ENCODE measurements around the gene TDRD10.
"Not testable (repeated sequence)": the region's sequence is repeated elsewhere in the genome, so short reads cannot be mapped to it uniquely, and the experiment has no call there.

Gene TDRD10

GRCh38 chr1:154520333-154520732 lies 18.3 kb downstream of the TDRD10 start:
- DNase-seq, result no peak

GRCh38 chr1:154521695-154522094 lies 19.7 kb downstream of the TDRD10 start:
- no peak for DNase-seq

- DNase-seq, result no peak
Measured at GRCh38 chr1:154524881-154525280, 22.9 kb downstream of the TDRD10 start.

- no peak for DNase-seq
Measured at GRCh38 chr1:154527192-154527591, 25.2 kb downstream of the TDRD10 start.

- DNase-seq, result no peak
Measured at GRCh38 chr1:154529308-154529707, 27.3 kb downstream of the TDRD10 start.

- DNase-seq, result not testable (repeated sequence)
Measured at GRCh38 chr1:154531950-154532349, 29.9 kb downstream of the TDRD10 start.

- peak; percentile 5 for DNase-seq
Measured at GRCh38 chr1:154533952-154534844, 32.2 kb downstream of the TDRD10 start.

- DNase-seq, result no peak
Measured at GRCh38 chr1:154536570-154536969, 34.6 kb downstream of the TDRD10 start.

GRCh38 chr1:154539486-154540483 lies 37.8 kb downstream of the TDRD10 start:
- DNase-seq, result no peak

- no peak for DNase-seq
Measured at GRCh38 chr1:154541231-154541630, 39.2 kb downstream of the TDRD10 start.

- DNase-seq, result peak; percentile 56
Measured at GRCh38 chr1:154546264-154547063, 44.4 kb downstream of the TDRD10 start.

- no peak for DNase-seq
Measured at GRCh38 chr1:154547105-154547732, 45.2 kb downstream of the TDRD10 start.

GRCh38 chr1:154548028-154548427 lies 46.0 kb downstream of the TDRD10 start:
- no peak for DNase-seq

- DNase-seq, result no peak
Measured at GRCh38 chr1:154549202-154549770, 47.3 kb downstream of the TDRD10 start.

GRCh38 chr1:154550070-154550469 lies 48.1 kb downstream of the TDRD10 start:
- DNase-seq, result no peak

GRCh38 chr1:154550657-154551056 lies 48.6 kb downstream of the TDRD10 start:
- DNase-seq, result no peak

GRCh38 chr1:154551474-154551873 lies 49.5 kb downstream of the TDRD10 start:
- no peak for DNase-seq

- DNase-seq, result no peak
Measured at GRCh38 chr1:154552036-154552435, 50.0 kb downstream of the TDRD10 start.

GRCh38 chr1:154553056-154554030 lies 51.3 kb downstream of the TDRD10 start:
- DNase-seq, result no peak

- no peak for DNase-seq
Measured at GRCh38 chr1:154556422-154556821, 54.4 kb downstream of the TDRD10 start.
